Activated CD8-positive, alpha-beta T cell treated with anti-CD3 and anti-CD28 coated beads, Interleukin-2, amount 10 ng/mL, durations not matched to agents 7 days and 5 days (primary cell): ENCODE data around the gene RASGEF1B. TPM values are rescaled to one million over a fixed set of nuclear protein-coding genes. Genes with fewer than 3 reads are reported as not detected.
"Not testable (repeated sequence)": the region's sequence is repeated elsewhere in the genome, so short reads cannot be mapped to it uniquely, and the experiment has no call there.

Experiments used
- ATAC-seq: fragments of 150-1000 bp; cut with Tn5 transposase; one replicate; pipeline ENCODE4 v1.10.0; 2021; ENCODE audit warnings: moderate library complexity
- CTCF ChIA-PET: fragments of 350-600 bp; sonication (Branson Sonifier 250); formaldehyde crosslinking; loops from one replicate; lab custom pipeline; 2021; ENCODE audit warnings: antibody characterized with exemption; lab: Charles Lee
- POLR2A ChIA-PET: fragments of 350-600 bp; sonication (Branson Sonifier 250); formaldehyde crosslinking; loops from one replicate; lab custom pipeline; 2021; ENCODE audit warnings: antibody characterized with exemption; lab: Charles Lee
- DNase-seq: peaks from one replicate; pipeline ENCODE4 v3.0.0-alpha.2; 2020
- H3K27ac Mint-ChIP-seq: one replicate; pipeline ENCODE4 v1.8.0; 2021; ENCODE audit warnings: mild to moderate bottlenecking, mixed read lengths
- H3K27me3 Mint-ChIP-seq: one replicate; pipeline ENCODE4 v1.8.0; 2021; ENCODE audit warnings: low read depth, mixed read lengths
- H3K36me3 Mint-ChIP-seq: one replicate; pipeline ENCODE4 v1.8.0; 2021; ENCODE audit warnings: low read depth, mixed read lengths
- H3K4me1 Mint-ChIP-seq: one replicate; pipeline ENCODE4 v1.8.0; 2021; ENCODE audit warnings: low read depth, mixed read lengths
- H3K4me3 Mint-ChIP-seq: one replicate; pipeline ENCODE4 v1.8.0; 2021; ENCODE audit warnings: mild to moderate bottlenecking, mixed read lengths
- H3K9me3 Mint-ChIP-seq: one replicate; pipeline ENCODE4 v1.8.0; 2022; ENCODE audit warnings: mixed read lengths; ENCODE audit not compliant: insufficient read depth
- total RNA-seq, 2 experiments: library from RNA; stranded (reverse); gene quantifications; one replicate each; pipeline ENCODE4 v1.2.3, GENCODE V29; 2021

Gene RASGEF1B
- total RNA-seq, 2 experiments from 2014 or later: 2.0 to 2.4 TPM

- H3K9me3 Mint-ChIP-seq: no peaks in the 10 kb centered on the region
- CTCF ChIA-PET: interaction anchor here (3.5 kb wide), 1 partner anchor 60 kb away, joined by 28 read pairs; no protein-coding TSS in a partner anchor
- ATAC-seq: no peak
- no peaks in the 10 kb centered on the region for H3K36me3 Mint-ChIP-seq
- H3K4me3 Mint-ChIP-seq: no peak overlapping the region
- POLR2A ChIA-PET: no interaction called here
- H3K27me3 Mint-ChIP-seq: no peaks in the 10 kb centered on the region
- DNase-seq: no peak
- H3K4me1 Mint-ChIP-seq: peaks cover 5% of the 10 kb centered on the region
- no peak overlapping the region for H3K27ac Mint-ChIP-seq
These were observed 63.4 kb downstream of the RASGEF1B start for GRCh38 chr4:81408341-81408740.

- no peak for DNase-seq
- no peaks in the 10 kb centered on the region for H3K36me3 Mint-ChIP-seq
- H3K27me3 Mint-ChIP-seq: no peaks in the 10 kb centered on the region
- CTCF ChIA-PET: interaction anchor here (1.3 to 3.5 kb wide), 5 partner anchors 61 to 861 kb away, joined by 3 to 28 read pairs (median 9); no protein-coding TSS in a partner anchor
- no peaks in the 10 kb centered on the region for H3K9me3 Mint-ChIP-seq
- no peak overlapping the region for H3K27ac Mint-ChIP-seq
- no peak overlapping the region for H3K4me3 Mint-ChIP-seq
- POLR2A ChIA-PET: no interaction called here
- no peak for ATAC-seq
- peaks cover 5% of the 10 kb centered on the region for H3K4me1 Mint-ChIP-seq
These were observed 64.0 kb downstream of the RASGEF1B start for GRCh38 chr4:81407726-81408125.

DNA sequence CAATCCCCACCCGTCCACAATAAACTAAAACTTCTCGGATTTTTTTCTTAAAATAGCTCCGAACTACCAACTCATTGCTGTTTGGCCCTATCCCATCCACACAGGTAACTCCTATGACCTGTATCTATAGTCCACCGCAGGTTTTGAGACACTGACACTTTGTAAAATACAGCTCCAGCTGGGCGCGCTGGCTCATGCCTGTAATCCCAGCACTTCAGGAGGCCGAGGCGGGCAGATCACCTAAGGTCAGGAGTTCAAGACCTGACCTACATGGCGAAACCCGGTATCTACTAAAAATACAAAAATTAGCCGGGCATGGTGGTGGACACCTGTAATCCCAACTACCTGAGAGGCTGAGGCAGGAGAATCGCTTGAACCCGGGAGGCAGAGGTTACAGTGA, 65.2 kb downstream of the RASGEF1B start:
- H3K27ac Mint-ChIP-seq, H3K36me3 Mint-ChIP-seq, ATAC-seq, H3K9me3 Mint-ChIP-seq, H3K4me3 Mint-ChIP-seq, DNase-seq, H3K4me1 Mint-ChIP-seq, POLR2A ChIA-PET, H3K27me3 Mint-ChIP-seq: not testable (repeated sequence)
- CTCF ChIA-PET: interaction anchor here (0.7 to 3.5 kb wide), 11 partner anchors 15 to 862 kb away, joined by 3 to 28 read pairs (median 3); no protein-coding TSS in a partner anchor

GRCh38 chr4:81405900-81406401, 65.8 kb downstream of the RASGEF1B start:
- no peak overlapping the region for H3K4me3 Mint-ChIP-seq
- no peaks in the 10 kb centered on the region for H3K9me3 Mint-ChIP-seq
- peak; percentile 69 for DNase-seq
- H3K4me1 Mint-ChIP-seq: peaks cover 5% of the 10 kb centered on the region
- POLR2A ChIA-PET: no interaction called here
- no peak overlapping the region for H3K27ac Mint-ChIP-seq
- H3K36me3 Mint-ChIP-seq: no peaks in the 10 kb centered on the region
- peak; percentile 75 for ATAC-seq
- H3K27me3 Mint-ChIP-seq: no peaks in the 10 kb centered on the region
- CTCF ChIA-PET: interaction anchor here (0.7 to 3.5 kb wide), 8 partner anchors 21 to 863 kb away, joined by 3 to 28 read pairs (median 4); no protein-coding TSS in a partner anchor

GRCh38 chr4:81404741-81405140, 67.0 kb downstream of the RASGEF1B start:
- no peak overlapping the region for H3K27ac Mint-ChIP-seq

GRCh38 chr4:81404294-81404693, 67.4 kb downstream of the RASGEF1B start:
- DNase-seq (no peak), ATAC-seq (no peak)
- Mint-ChIP-seq H3K9me3 (no peaks in the 10 kb centered on the region), H3K4me1 (peaks cover 5% of the 10 kb centered on the region), H3K27me3 (peaks cover 2% of the 10 kb centered on the region), H3K36me3 (no peaks in the 10 kb centered on the region), H3K27ac (no peak overlapping the region), H3K4me3 (no peak overlapping the region)
- ChIA-PET POLR2A (no interaction called here), CTCF (no interaction called here)

More at GRCh38 chr4:81404741-81405140, 67.0 kb downstream of the RASGEF1B start:
- Mint-ChIP-seq H3K4me3 (no peak overlapping the region), H3K4me1 (peaks cover 5% of the 10 kb centered on the region), H3K36me3 (no peaks in the 10 kb centered on the region), H3K27me3 (no peaks in the 10 kb centered on the region), H3K9me3 (no peaks in the 10 kb centered on the region)
- ATAC-seq (no peak), DNase-seq (no peak)
- ChIA-PET POLR2A (no interaction called here), CTCF (no interaction called here)

DNA sequence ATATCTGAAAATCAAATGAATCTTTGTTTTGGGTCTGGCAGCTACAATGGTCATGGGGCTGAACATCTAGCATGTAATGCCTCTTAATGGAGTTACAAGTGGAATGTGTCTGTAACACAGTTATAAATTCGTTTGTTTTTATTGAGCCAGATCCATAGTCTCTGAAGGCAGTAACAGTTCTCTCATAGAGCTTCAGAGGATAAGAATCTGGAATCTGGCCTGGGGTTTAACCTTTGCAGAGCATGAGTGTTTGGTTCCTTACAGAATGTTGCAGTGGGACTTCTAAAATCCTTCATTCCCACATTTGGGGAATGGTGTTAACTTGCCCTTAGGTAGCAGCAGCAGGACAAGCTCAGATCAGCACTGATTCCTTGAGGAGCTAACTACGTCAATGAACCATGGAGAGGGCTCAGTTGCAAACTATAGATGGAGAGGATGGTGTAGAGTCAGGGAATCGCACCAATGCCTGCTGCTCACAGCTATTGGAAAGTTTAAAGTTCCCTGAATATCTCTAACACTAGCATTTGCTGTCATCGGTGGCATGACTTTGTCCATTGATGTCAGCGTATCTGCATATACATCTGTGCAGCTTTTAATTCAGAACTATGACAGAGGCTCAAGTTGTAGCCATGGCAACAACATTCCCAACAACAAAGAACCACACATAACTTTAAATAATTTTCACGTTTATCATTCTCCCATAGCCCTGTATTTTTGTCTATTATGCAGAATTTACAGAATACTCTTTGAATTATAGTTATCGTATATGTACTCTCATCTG, 72.2 kb downstream of the RASGEF1B start:
- no peaks in the 10 kb centered on the region for H3K36me3 Mint-ChIP-seq
- no peak overlapping the region for H3K4me3 Mint-ChIP-seq
- no peaks in the 10 kb centered on the region for H3K4me1 Mint-ChIP-seq
- ATAC-seq (no peak), DNase-seq (no peak)
- CTCF ChIA-PET: interaction anchor here (1.4 kb wide), 1 partner anchor 10 kb away, joined by 4 read pairs; no protein-coding TSS in a partner anchor
- H3K27me3 Mint-ChIP-seq: peaks cover 4% of the 10 kb centered on the region
- POLR2A ChIA-PET: no interaction called here
- no peaks in the 10 kb centered on the region for H3K9me3 Mint-ChIP-seq
- no peak overlapping the region for H3K27ac Mint-ChIP-seq

DNA sequence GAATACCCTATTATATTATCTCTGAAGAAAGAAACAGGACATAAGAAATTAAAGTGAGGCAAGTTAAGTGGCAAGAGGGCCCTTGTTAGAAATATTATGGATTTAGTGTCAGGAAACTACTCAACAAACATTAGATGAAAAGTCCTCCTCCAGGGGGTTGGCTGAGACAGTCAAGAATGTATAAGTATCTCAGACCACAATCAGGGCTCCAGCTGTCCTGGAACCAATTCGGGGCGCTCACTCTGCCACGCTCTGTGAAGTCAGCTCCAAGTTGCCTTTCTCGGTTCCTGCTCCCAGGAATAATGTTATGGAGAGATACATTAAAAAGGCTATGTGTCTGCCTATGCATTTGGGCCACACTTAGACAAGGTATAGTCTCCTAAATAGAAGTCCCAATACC, 73.3 kb downstream of the RASGEF1B start:
- no peak for DNase-seq
- CTCF ChIA-PET: no interaction called here

GRCh38 chr4:81397635-81398034, 74.1 kb downstream of the RASGEF1B start:
- Mint-ChIP-seq H3K4me1 (no peaks in the 10 kb centered on the region), H3K4me3 (no peak overlapping the region), H3K27ac (no peak overlapping the region), H3K27me3 (peaks cover 4% of the 10 kb centered on the region), H3K36me3 (no peaks in the 10 kb centered on the region), H3K9me3 (no peaks in the 10 kb centered on the region)
- POLR2A ChIA-PET: no interaction called here
- DNase-seq (no peak), ATAC-seq (no peak)
- CTCF ChIA-PET: no interaction called here

More for the DNA sequence above, 73.3 kb downstream of the RASGEF1B start:
- Mint-ChIP-seq H3K27ac (no peak overlapping the region), H3K9me3 (no peaks in the 10 kb centered on the region), H3K27me3 (peaks cover 4% of the 10 kb centered on the region), H3K36me3 (no peaks in the 10 kb centered on the region), H3K4me3 (no peak overlapping the region), H3K4me1 (no peaks in the 10 kb centered on the region)
- POLR2A ChIA-PET: no interaction called here
- ATAC-seq: no peak

DNA sequence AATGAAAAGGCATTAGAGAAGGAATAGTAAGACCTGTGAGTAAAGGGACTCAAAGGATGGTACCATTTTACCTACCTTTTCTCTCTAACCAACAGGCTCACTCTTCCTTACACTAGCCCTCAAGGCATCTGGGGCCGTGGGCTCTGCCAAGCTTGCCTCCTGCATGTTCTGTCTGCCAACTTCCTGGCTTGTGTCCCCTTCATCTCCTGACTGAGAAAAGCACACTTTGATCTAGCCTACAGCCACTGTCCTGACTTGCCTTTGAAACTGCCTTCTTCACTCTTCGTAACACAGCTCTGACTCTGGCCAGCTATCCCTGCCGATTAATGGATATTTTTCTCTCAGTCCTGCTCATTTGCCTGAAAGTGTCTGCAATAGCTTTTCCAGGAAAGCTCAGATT, 76.5 kb downstream of the RASGEF1B start:
- DNase-seq (no peak), ATAC-seq (no peak)
- POLR2A ChIA-PET: no interaction called here
- Mint-ChIP-seq H3K36me3 (no peaks in the 10 kb centered on the region), H3K4me3 (no peak overlapping the region), H3K4me1 (no peaks in the 10 kb centered on the region), H3K27me3 (peaks cover 4% of the 10 kb centered on the region), H3K9me3 (no peaks in the 10 kb centered on the region), H3K27ac (no peak overlapping the region)
- CTCF ChIA-PET: interaction anchor here (0.6 kb wide), 1 partner anchor 928 kb away, joined by 3 read pairs; no protein-coding TSS in a partner anchor

GRCh38 chr4:81392164-81392563, 79.5 kb downstream of the RASGEF1B start:
- Mint-ChIP-seq H3K36me3 (no peaks in the 10 kb centered on the region), H3K27me3 (peaks cover 2% of the 10 kb centered on the region), H3K4me3 (no peak overlapping the region), H3K4me1 (no peaks in the 10 kb centered on the region), H3K27ac (no peak overlapping the region), H3K9me3 (no peaks in the 10 kb centered on the region)
- ATAC-seq: no peak
- POLR2A ChIA-PET: no interaction called here
- CTCF ChIA-PET: no interaction called here
- no peak for DNase-seq

GRCh38 chr4:81389720-81390119, 82.0 kb downstream of the RASGEF1B start:
- Mint-ChIP-seq H3K4me3 (no peak overlapping the region), H3K9me3 (no peaks in the 10 kb centered on the region), H3K36me3 (no peaks in the 10 kb centered on the region), H3K27ac (no peak overlapping the region), H3K4me1 (no peaks in the 10 kb centered on the region), H3K27me3 (peaks cover 5% of the 10 kb centered on the region)
- DNase-seq (no peak), ATAC-seq (no peak)
- CTCF ChIA-PET: no interaction called here
- POLR2A ChIA-PET: no interaction called here
